Astrocyte (in vitro differentiated cells and primary cell): ENCODE measurements around the gene NKAPL.

Experiments
- CTCF ChIP-seq: IDR thresholded peaks from 2 replicates; pipeline ENCODE4 v1.5.1; 2011; ENCODE audit warnings: low read depth, mild to moderate bottlenecking, inconsistent platforms, low read length, moderate library complexity; ENCODE audit not compliant: insufficient read depth
- EZH2 ChIP-seq: IDR thresholded peaks from 2 replicates; pipeline ENCODE4 v1.6.1; 2012; ENCODE audit warnings: mild to moderate bottlenecking, low read length, inconsistent platforms; ENCODE audit not compliant: insufficient read depth

GRCh38 chr6:28226460-28226859 lies 32.6 kb upstream of the NKAPL start:
- TF ChIP-seq CTCF: no peak
- TF ChIP-seq EZH2: no peak
